Measurements from ENCODE around the gene PRKCE. TPM values are rescaled to one million over a fixed set of nuclear protein-coding genes. Genes with fewer than 3 reads are reported as not detected.
"Not testable (repeated sequence)": the region's sequence is repeated elsewhere in the genome, so short reads cannot be mapped to it uniquely, and the experiment has no call there.

Gene PRKCE
- total RNA-seq, 2 experiments from 2014 or later: 13.1 to 15.4 TPM

- H3K4me3 Mint-ChIP-seq; DNase-seq; CTCF ChIA-PET; H3K9me3 Mint-ChIP-seq; H3K27me3 Mint-ChIP-seq; H3K27ac Mint-ChIP-seq; H3K36me3 Mint-ChIP-seq (ENCODE audit: low read depth); POLR2A ChIA-PET: not testable (repeated sequence)
- H3K4me1 Mint-ChIP-seq: peaks cover 55% of the 10 kb centered on the region
Measured at GRCh38 chr2:45858872-45859271, 207.4 kb downstream of the PRKCE start.

- Mint-ChIP-seq H3K27ac (peak overlapping the region; percentile 92), H3K27me3 (no peaks in the 10 kb centered on the region), H3K9me3 (no peaks in the 10 kb centered on the region), H3K36me3 (ENCODE audit: low read depth) (peaks cover 2% of the 10 kb centered on the region), H3K4me1 (peaks cover 58% of the 10 kb centered on the region), H3K4me3 (peak overlapping the region; percentile 75)
- CTCF ChIA-PET: interaction anchor here (1.2 to 1.5 kb wide), 3 partner anchors 11 to 62 kb away, joined by 3 to 4 read pairs (median 3); no protein-coding TSS in a partner anchor
- POLR2A ChIA-PET: no interaction called here
- DNase-seq: no peak
Measured at GRCh38 chr2:45859682-45860081, 208.2 kb downstream of the PRKCE start.

- POLR2A ChIA-PET: interaction anchor here (0.6 kb wide), 1 partner anchor 17 kb away, joined by 4 read pairs; no protein-coding TSS in a partner anchor
Measured at GRCh38 chr2:45860136-45861121, 209.0 kb downstream of the PRKCE start.

GRCh38 chr2:45862843-45863242 lies 211.4 kb downstream of the PRKCE start:
- ChIA-PET POLR2A (interaction anchor here (0.6 kb wide), 1 partner anchor 25 kb away, joined by 3 read pairs; no protein-coding TSS in a partner anchor), CTCF (interaction anchor here (1.2 to 2.2 kb wide), 7 partner anchors 9 to 22 kb away, joined by 3 to 6 read pairs (median 5); no protein-coding TSS in a partner anchor)
- H3K4me1 Mint-ChIP-seq: peaks cover 63% of the 10 kb centered on the region
- peak; percentile 19 for DNase-seq
- no peaks in the 10 kb centered on the region for H3K9me3 Mint-ChIP-seq
- H3K27me3 Mint-ChIP-seq: no peaks in the 10 kb centered on the region
- H3K4me3 Mint-ChIP-seq: no peak overlapping the region
- H3K27ac Mint-ChIP-seq: peak overlapping the region; percentile 54
- H3K36me3 Mint-ChIP-seq (ENCODE audit: low read depth): peaks cover 2% of the 10 kb centered on the region

More at GRCh38 chr2:45860136-45861121, 209.0 kb downstream of the PRKCE start:
- Mint-ChIP-seq H3K27me3 (no peaks in the 10 kb centered on the region), H3K9me3 (no peaks in the 10 kb centered on the region), H3K36me3 (ENCODE audit: low read depth) (peaks cover 2% of the 10 kb centered on the region), H3K27ac (peak overlapping the region; percentile 92), H3K4me3 (peak overlapping the region; percentile 75), H3K4me1 (peaks cover 60% of the 10 kb centered on the region)
- peak; percentile 55 for DNase-seq
- CTCF ChIA-PET: interaction anchor here (0.7 to 1.5 kb wide), 4 partner anchors 12 to 63 kb away, joined by 3 to 4 read pairs (median 3); no protein-coding TSS in a partner anchor

- H3K36me3 Mint-ChIP-seq (ENCODE audit: low read depth): peaks cover 2% of the 10 kb centered on the region
- H3K4me3 Mint-ChIP-seq: no peak overlapping the region
- no peak overlapping the region for H3K27ac Mint-ChIP-seq
- peaks cover 67% of the 10 kb centered on the region for H3K4me1 Mint-ChIP-seq
- H3K27me3 Mint-ChIP-seq: no peaks in the 10 kb centered on the region
- POLR2A ChIA-PET: no interaction called here
- H3K9me3 Mint-ChIP-seq: no peaks in the 10 kb centered on the region
- CTCF ChIA-PET: interaction anchor here (0.7 to 2.2 kb wide), 5 partner anchors 9 to 16 kb away, joined by 3 to 5 read pairs (median 5); no protein-coding TSS in a partner anchor
- DNase-seq: no peak
Measured at GRCh38 chr2:45864121-45864520, 212.6 kb downstream of the PRKCE start.

- ChIA-PET CTCF (interaction anchor here (0.6 to 0.8 kb wide), 2 partner anchors 16 to 35 kb away, joined by 4 to 5 read pairs; no protein-coding TSS in a partner anchor), POLR2A (no interaction called here)
- no peak overlapping the region for H3K4me3 Mint-ChIP-seq
- DNase-seq: no peak
- peaks cover 54% of the 10 kb centered on the region for H3K4me1 Mint-ChIP-seq
- H3K36me3 Mint-ChIP-seq (ENCODE audit: low read depth): peaks cover 2% of the 10 kb centered on the region
- no peak overlapping the region for H3K27ac Mint-ChIP-seq
- H3K27me3 Mint-ChIP-seq: no peaks in the 10 kb centered on the region
- no peaks in the 10 kb centered on the region for H3K9me3 Mint-ChIP-seq
Measured at GRCh38 chr2:45867349-45867748, 215.9 kb downstream of the PRKCE start.

- ChIA-PET POLR2A (no interaction called here), CTCF (interaction anchor here (0.8 kb wide), 1 partner anchor 15 kb away, joined by 4 read pairs; no protein-coding TSS in a partner anchor)
- Mint-ChIP-seq H3K27ac (no peak overlapping the region), H3K4me3 (no peak overlapping the region), H3K36me3 (ENCODE audit: low read depth) (peaks cover 2% of the 10 kb centered on the region), H3K27me3 (no peaks in the 10 kb centered on the region), H3K4me1 (peaks cover 54% of the 10 kb centered on the region), H3K9me3 (no peaks in the 10 kb centered on the region)
- no peak for DNase-seq
Measured at GRCh38 chr2:45867800-45868199, 216.3 kb downstream of the PRKCE start.

GRCh38 chr2:45869165-45869501 lies 217.7 kb downstream of the PRKCE start:
- Mint-ChIP-seq H3K27me3 (no peaks in the 10 kb centered on the region), H3K4me3 (no peak overlapping the region), H3K4me1 (peaks cover 54% of the 10 kb centered on the region), H3K36me3 (ENCODE audit: low read depth) (peaks cover 6% of the 10 kb centered on the region), H3K27ac (no peak overlapping the region), H3K9me3 (no peaks in the 10 kb centered on the region)
- DNase-seq: no peak
- CTCF ChIA-PET: interaction anchor here (0.6 to 1.6 kb wide), 3 partner anchors 22 to 243 kb away, joined by 3 to 4 read pairs (median 4); no protein-coding TSS in a partner anchor
- POLR2A ChIA-PET: interaction anchor here (0.9 kb wide), 1 partner anchor 33 kb away, joined by 3 read pairs; no protein-coding TSS in a partner anchor

- Mint-ChIP-seq H3K9me3 (peaks cover under 1% of the 10 kb centered on the region), H3K36me3 (ENCODE audit: low read depth) (peaks cover 14% of the 10 kb centered on the region), H3K4me3 (no peak overlapping the region), H3K4me1 (peaks cover 46% of the 10 kb centered on the region), H3K27me3 (no peaks in the 10 kb centered on the region), H3K27ac (no peak overlapping the region)
- ChIA-PET CTCF (no interaction called here), POLR2A (no interaction called here)
- DNase-seq: no peak
Measured at GRCh38 chr2:45871025-45871424, 219.6 kb downstream of the PRKCE start.

GRCh38 chr2:45871541-45871940 lies 220.1 kb downstream of the PRKCE start:
- no peak for DNase-seq
- Mint-ChIP-seq H3K27me3 (no peaks in the 10 kb centered on the region), H3K4me3 (no peak overlapping the region), H3K4me1 (peaks cover 46% of the 10 kb centered on the region), H3K27ac (no peak overlapping the region), H3K36me3 (ENCODE audit: low read depth) (peaks cover 19% of the 10 kb centered on the region), H3K9me3 (peaks cover 6% of the 10 kb centered on the region)
- ChIA-PET CTCF (no interaction called here), POLR2A (no interaction called here)

GRCh38 chr2:45872211-45872610 lies 220.7 kb downstream of the PRKCE start:
- CTCF ChIA-PET: no interaction called here
- Mint-ChIP-seq H3K4me3 (no peak overlapping the region), H3K36me3 (ENCODE audit: low read depth) (peaks cover 22% of the 10 kb centered on the region), H3K9me3 (peaks cover 7% of the 10 kb centered on the region), H3K27ac (no peak overlapping the region), H3K27me3 (no peaks in the 10 kb centered on the region), H3K4me1 (peaks cover 46% of the 10 kb centered on the region)
- POLR2A ChIA-PET: no interaction called here
- no peak for DNase-seq

- POLR2A ChIA-PET: no interaction called here
- CTCF ChIA-PET: interaction anchor here (1.1 to 1.5 kb wide), 4 partner anchors 9 to 96 kb away, joined by 3 read pairs; no protein-coding TSS in a partner anchor
- H3K36me3 Mint-ChIP-seq (ENCODE audit: low read depth): peaks cover 31% of the 10 kb centered on the region
- no peak overlapping the region for H3K4me3 Mint-ChIP-seq
- no peak for DNase-seq
- H3K27ac Mint-ChIP-seq: no peak overlapping the region
- H3K9me3 Mint-ChIP-seq: peaks cover 13% of the 10 kb centered on the region
- H3K4me1 Mint-ChIP-seq: peaks cover 29% of the 10 kb centered on the region
- no peaks in the 10 kb centered on the region for H3K27me3 Mint-ChIP-seq
Measured at GRCh38 chr2:45874344-45874743, 222.9 kb downstream of the PRKCE start.

- Mint-ChIP-seq H3K4me3 (no peak overlapping the region), H3K9me3 (peaks cover 13% of the 10 kb centered on the region), H3K27ac (no peak overlapping the region), H3K27me3 (no peaks in the 10 kb centered on the region), H3K4me1 (peaks cover 18% of the 10 kb centered on the region), H3K36me3 (ENCODE audit: low read depth) (peaks cover 29% of the 10 kb centered on the region)
- DNase-seq: no peak
- POLR2A ChIA-PET: no interaction called here
- CTCF ChIA-PET: no interaction called here
Measured at GRCh38 chr2:45876611-45877010, 225.1 kb downstream of the PRKCE start.

Measured in activated CD4-positive, alpha-beta T cell treated with anti-CD3 and anti-CD28 coated beads, Interleukin-2, amount 10 ng/mL, durations not matched to agents 7 days and 5 days (primary cell).